Type B pancreatic cell (in vitro differentiated cells): ENCODE results near the gene ABCC10. TPM values are rescaled to one million over a fixed set of nuclear protein-coding genes. Genes with fewer than 3 reads are reported as not detected.

ENCODE experiments used
- microRNA-seq: library from miRNA; unstranded; fragments of <30 nt; microRNA quantifications from one replicate; pipeline ENCODE4, GENCODE V29; 2020
- total RNA-seq: library from RNA; stranded (reverse); gene quantifications from 2 replicates; pipeline ENCODE4 v1.2.1, GENCODE V29; 2021; ENCODE audit warnings: low replicate concordance

ABCC10 gene
- total RNA-seq, 1 donor from 2014 or later, result 46.5 TPM

Small RNA genes within 50 kb of the gene (microRNA-seq; reads per million reads assigned to microRNA genes)
- not detected for gene MIR6780B

Other genes with a start within 250 kb of the ABCC10 start
- gene CUL9, start 245.3 kb upstream of the ABCC10 start, total RNA-seq, result 29.5 and 49.5 TPM in 2 replicates
- 47.8 and 52.3 TPM in 2 replicates for gene DNPH1, start 198.1 kb upstream of the ABCC10 start, total RNA-seq
- 0.93 and 1.7 TPM in 2 replicates for gene TTBK1, start 184.1 kb upstream of the ABCC10 start, total RNA-seq
- gene SLC22A7, start 129.3 kb upstream of the ABCC10 start, total RNA-seq, result 0.12 TPM in 1 of 2 replicates, not detected in the other
- gene CRIP3, start 118.7 kb upstream of the ABCC10 start, total RNA-seq, result 1.1 and 2.9 TPM in 2 replicates
- gene ZNF318, start 57.9 kb upstream of the ABCC10 start, total RNA-seq, result 13.3 and 23.3 TPM in 2 replicates
- gene DLK2, start 28.0 kb downstream of the ABCC10 start, total RNA-seq, result 3.3 and 3.4 TPM in 2 replicates
- gene TJAP1, start 50.0 kb downstream of the ABCC10 start, total RNA-seq, result 34.7 and 44.5 TPM in 2 replicates
- 1.5 and 2.9 TPM in 2 replicates for gene LRRC73, start 82.8 kb downstream of the ABCC10 start, total RNA-seq
- gene YIPF3, start 89.4 kb downstream of the ABCC10 start, total RNA-seq, result 122 and 135 TPM in 2 replicates
- 57.4 and 60.8 TPM in 2 replicates for gene POLR1C, start 89.5 kb downstream of the ABCC10 start, total RNA-seq
- gene XPO5, start 148.5 kb downstream of the ABCC10 start, total RNA-seq, result 39.2 and 61.1 TPM in 2 replicates
- 33.2 and 37.6 TPM in 2 replicates for gene POLH, start 148.6 kb downstream of the ABCC10 start, total RNA-seq
- gene GTPBP2, start 201.7 kb downstream of the ABCC10 start, total RNA-seq, result 48.6 and 77.6 TPM in 2 replicates
- 33.3 and 40.0 TPM in 2 replicates for gene MAD2L1BP, start 208.3 kb downstream of the ABCC10 start, total RNA-seq
- 0.14 and 0.53 TPM in 2 replicates for gene RSPH9, start 217.5 kb downstream of the ABCC10 start, total RNA-seq